GM21576 (cell line): Measurements from ENCODE around the gene TP63.
A peak's percentile ranks its signal among the peaks of the same experiment; 100 is the strongest.

Source experiments
- ATAC-seq: cut with Tn5 transposase; IDR thresholded peaks from one replicate; pipeline ENCODE4 v1.9.1; 2021; ENCODE audit warnings: mild to moderate bottlenecking, moderate library complexity; ENCODE audit not compliant: unreplicated experiment

Gene TP63

DNA sequence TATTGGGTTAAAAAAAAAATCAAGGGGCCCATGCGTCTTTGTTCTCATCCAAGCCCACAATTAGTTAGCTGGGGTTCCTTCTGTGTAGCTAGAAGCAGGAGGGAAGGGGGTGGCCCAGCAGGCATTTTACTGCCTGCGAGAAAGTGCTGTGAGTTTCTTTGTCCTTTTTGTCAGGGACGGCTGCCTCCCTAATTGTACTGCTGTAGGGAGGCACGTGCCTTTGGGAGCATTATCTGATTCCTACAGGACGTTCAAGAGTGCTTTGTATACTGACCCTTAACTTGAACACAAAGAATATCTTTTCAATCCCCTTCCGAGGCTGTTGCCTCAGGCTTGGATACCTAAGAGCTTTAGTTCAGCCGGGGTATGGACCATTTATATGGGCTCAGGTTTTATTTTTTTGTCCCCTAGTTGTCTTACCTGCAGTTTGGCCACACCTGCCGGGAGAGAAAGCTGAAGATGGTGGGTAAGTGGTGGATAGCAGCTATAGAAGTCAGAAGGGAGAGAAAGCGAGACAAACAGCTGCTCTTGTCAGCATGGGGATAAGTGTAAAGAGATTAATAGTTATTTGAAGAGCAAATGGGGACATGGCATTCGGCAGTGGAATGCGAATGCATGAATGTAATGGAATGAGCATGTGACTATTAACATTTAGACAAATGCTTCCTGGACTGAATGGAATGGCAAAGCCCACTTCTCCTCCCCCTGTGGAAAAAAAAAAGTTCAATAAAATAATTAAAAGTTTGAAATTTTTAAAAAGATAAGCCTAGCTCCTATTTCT lies 175.2 kb downstream of the TP63 start:
- no peak for ATAC-seq

DNA sequence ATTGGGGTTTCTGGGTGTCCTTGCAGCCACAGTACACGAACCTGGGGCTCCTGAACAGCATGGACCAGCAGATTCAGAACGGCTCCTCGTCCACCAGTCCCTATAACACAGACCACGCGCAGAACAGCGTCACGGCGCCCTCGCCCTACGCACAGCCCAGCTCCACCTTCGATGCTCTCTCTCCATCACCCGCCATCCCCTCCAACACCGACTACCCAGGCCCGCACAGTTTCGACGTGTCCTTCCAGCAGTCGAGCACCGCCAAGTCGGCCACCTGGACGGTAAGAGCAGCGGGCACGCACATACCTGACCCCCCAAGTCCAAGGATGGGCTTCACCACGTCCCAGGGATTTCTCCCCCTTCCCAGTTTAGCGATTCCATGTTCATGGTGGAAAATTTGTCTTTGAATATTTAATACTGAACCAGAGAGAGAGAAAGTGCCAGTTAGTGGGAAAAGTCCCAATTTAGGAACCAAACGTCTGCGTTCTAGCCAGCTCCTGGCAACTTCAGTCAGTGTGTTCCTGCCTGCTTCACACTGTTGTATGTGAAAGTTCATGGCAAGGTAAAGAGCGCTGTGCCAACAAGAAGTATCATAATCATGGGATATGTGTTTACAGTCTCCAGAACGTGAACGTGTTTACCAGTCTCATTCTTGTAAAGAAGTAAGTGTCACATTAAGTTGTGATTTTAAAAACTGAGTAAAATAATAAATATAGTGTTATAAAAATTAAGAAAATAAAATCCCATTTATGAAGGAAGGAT lies 177.2 kb downstream of the TP63 start:
- no peak for ATAC-seq

DNA sequence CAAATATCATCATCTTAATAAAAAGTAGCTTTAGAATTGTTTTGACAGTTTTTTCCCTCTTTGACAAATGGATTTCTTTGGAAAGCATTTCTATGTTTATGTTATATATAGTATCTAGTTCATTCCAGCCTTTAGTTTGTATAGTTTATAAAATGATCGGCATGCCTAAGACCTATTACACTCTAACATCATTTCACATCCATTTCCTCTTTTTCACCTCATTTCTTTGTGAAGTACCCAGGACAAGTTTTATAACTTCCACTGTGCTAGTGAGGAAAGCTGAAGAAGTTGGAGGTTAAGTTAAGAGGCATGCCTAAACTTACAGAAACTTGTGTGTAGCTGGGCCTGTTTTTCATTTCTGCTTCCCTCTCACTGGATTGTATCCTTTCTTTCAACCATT lies 178.4 kb downstream of the TP63 start:
- no peak for ATAC-seq

DNA sequence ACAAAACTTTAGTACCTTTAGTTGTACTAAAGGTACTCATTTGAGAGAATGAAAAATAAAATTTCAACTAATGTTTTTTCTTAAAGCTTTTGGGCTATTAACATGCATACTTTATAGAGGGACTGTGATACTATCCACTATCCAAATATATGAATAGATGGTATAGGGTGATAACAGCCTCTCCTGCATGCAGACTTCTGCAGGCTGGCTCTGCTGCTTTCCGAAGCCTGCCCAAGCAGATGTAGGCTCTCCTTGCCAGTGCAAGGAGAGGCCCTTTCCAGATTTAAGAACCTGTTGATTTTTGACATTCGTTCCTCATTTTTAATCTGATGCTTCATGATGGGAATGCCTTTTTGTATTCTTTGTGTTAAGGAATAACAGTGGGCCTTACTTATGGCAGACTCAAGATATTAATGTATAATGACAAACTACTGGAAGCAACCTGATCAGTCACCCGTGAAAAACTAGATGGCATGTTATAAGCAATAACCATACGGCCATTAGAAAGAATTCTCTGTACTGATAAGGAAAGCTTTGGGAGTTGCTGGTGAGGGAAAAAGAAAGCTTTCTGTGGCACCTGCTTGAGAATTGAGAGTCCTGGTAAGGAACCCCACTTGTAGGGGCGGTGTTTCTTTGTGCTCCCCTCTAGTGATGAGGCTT lies 181.7 kb downstream of the TP63 start:
- no peak for ATAC-seq

DNA sequence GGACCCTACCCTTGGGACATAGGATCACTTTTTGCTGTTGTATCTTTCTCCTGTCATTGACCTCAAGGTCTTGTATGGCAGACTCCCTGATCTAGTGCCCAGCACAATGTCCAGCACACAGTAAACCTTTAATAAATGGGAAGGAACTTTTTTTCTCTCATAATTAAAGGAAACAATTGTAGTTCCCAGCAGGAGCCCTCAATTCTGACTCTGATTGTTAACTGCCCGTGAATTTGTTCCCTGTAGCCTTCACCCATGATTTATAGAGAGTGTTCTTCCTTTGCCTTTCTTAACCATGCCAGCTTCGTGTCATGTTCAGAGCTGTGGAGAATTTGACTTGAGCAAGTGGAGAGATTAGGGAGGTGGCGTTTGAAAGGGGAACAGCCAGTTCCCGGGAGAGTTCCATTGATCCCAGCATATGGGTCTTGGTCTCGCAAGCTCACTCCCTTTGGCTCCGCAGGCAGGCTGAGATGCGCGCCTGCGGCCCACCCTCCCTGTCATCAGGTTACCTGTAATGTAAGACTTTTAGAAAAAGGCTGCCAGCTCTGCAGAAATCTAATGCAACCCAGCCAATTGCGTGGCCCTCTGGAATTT lies 182.6 kb downstream of the TP63 start:
- no peak for ATAC-seq

DNA sequence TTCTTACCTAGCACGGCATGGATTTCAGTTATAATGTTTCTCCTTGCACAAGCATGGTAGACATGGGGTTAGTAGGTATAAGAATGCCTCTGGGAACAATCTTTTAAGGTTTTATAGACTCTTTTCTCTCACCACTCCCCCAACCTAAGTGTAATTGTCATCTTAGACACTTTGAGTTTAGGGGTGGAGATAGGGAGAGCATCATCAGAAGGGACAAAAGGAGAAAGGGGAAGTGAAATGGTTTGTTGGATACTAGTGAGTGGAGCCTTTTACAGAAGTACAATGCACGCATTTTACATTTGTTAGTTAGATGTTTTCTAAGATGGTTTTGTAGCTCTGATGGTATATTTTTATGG lies 189.2 kb downstream of the TP63 start:
- peak; percentile 76 for ATAC-seq

DNA sequence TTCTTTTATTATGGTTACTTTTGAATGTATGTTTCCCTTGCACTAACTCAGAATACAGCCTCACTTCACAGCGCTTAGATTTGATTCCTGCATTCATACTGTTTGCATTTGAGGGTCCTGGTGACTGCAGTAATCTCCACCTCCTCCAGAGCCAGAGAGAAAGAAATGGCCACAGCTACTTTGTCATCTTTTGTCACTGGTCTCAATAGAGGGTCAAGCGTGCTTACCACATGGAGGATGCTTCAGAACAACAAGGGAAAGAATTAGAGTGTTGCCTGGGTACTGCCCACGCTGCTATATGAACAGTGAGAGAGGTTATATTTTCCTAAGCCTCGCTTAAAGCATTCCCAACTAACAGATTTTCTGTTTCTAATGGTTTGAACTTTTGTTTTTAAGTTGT lies 190.1 kb downstream of the TP63 start:
- ATAC-seq = no peak

DNA sequence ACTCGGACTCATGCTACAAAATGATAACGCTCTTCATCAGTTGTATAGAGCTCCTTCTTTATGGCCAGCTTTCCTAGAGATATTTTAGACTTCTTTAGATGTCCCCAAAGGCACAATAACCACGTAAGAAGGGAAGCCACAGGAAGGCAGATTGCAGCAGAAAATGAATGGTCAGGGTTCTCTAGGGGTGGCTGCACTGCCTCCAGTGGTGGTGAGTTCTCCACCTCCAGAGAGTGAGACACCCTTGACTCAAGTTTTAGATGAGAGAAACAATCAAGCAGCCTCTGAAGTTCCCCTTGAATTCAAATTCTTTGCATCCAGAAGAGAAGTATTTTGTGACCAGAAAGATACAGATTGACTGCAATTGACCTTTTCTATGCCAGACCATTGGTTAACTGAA lies 191.5 kb downstream of the TP63 start:
- ATAC-seq = no peak

DNA sequence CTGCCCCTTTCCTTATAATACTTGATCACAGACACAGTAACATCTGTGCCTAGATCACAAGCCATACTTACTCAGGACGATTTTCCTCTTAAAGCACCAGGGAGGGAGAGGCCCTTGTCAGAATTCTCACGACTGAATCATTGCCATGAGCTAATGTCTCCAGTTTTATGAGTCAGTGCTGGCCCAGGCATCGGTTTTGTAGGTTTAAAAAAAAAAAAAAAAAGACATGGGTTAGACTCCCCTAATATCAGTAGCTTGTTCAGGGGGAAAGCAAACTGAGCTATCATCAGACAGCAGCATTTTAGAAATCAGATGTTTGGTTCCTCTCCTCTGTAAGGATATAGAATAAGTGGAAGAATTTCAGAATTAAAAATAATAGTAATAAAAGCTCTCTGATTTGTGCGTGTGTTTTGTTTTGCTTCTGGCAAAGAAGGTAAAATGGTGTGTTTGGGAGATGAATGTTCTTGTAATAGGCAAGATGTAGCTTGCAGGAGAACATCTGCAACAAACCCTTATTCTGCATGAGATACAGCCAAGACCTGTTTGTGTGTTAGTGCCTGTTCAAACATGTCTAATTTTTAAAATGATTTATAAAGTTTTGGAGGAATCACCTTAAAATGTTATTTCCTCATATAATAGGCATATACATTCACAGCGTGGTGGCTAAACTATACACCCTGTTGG lies 193.6 kb downstream of the TP63 start:
- ATAC-seq = no peak

DNA sequence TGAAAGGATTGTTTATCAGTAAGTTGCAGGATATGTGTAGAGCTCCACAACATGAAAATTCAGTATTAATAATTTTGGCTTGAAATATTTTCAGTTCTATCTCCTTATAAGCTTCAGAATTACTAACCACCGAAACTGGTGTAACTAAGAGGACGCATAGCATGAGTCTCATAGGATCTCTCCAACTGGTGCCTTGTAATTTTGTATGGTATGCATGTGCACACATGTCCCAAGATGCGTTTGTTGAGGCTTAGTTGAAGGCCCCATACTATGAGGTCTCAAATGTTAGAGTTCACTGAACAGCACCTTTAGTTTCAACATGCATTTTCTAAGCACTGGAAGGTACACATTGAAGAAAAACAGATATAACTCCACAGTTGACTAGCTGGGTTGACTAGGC lies 195.4 kb downstream of the TP63 start:
- no peak for ATAC-seq

DNA sequence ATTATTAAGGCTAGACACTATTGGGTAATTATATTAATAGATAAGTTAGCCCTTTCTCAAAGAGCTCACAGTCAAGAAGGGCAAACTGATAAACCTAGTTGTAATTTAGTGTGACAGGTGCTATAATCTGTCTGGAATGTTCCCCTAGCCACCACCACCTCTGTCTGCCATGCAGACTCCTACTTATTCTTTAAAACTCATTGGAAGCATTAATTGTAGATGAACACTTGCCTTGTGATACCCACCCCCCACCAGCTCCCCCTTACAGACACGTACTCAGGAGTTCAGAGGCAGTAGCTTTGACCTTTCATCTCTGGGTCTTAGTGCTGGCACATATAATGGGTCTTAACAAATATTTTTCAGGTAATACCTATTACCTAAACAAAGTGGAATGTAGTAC lies 195.9 kb downstream of the TP63 start:
- ATAC-seq = no peak

DNA sequence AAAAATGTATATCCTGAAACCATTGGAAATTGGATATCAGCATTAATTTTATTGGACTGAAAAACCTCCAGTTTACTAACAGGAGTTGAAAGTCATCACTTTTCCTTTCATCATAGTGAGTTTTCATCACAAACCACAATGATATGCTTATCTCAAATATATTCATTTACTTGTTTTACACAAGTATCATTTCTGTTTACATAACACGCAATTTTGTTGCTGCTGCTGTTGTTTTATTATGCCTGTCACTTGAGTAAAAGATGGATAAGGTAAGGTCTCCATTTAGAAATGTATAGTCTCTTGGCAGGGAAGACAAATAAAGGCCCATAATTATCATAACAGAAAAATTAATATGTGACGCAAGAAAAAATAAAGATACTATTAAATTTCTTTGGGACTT lies 199.2 kb downstream of the TP63 start:
- ATAC-seq = no peak

DNA sequence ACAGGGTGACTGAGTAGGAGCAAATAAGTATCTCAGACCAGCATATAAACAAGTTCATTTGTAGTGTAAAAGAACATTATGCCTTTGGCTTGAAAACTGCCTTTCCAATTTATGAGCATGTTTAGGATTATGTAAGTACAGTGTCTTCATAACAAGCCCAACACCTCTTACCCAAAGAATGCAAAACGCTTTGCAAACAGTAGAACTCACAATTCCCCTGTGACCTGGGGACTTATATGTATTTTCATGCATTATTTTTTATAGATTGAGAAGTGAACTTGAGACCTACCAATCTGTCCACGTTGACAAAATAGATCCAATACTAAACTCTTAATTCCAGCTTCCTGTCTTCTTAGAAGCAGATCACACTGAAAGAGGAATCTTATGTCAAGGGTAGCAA lies 202.1 kb downstream of the TP63 start:
- no peak for ATAC-seq

DNA sequence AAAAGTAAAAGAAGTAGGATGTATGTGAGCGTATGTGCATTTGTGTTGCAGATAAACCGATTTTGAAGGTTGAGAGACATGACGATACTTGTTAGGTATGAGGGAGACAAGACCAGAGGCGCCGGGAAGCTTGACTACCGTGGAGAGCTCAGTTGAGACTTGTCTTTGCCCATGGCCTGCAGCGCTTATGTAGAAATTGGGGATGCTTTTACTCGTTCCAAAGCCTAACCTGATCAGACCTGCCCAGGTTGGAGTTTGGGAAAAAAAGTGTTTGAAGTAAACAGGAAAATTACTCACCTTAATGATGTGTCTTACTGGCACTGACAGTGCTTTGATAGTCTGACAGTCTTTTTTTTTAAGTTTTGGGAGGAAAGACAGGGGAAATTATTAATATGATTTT lies 202.8 kb downstream of the TP63 start:
- no peak for ATAC-seq

DNA sequence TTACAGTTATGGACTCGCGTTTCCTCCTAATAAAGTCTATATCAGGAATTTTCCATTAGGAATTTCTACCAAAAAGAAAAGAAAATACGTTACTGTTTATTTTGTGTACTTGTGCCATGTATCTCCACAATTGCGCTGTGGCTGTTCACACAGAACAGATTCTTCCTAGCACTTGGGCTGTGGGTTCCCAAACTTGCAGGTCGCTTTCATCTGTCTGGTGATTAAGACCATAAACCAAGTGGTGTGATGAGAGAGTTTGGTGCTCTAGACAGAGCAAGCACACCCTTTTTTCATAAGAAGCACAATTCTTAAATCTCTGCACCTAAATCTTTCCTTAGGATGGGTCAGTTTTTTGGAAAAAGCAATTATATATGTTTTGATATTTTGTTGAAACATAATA lies 203.3 kb downstream of the TP63 start:
- ATAC-seq = no peak

DNA sequence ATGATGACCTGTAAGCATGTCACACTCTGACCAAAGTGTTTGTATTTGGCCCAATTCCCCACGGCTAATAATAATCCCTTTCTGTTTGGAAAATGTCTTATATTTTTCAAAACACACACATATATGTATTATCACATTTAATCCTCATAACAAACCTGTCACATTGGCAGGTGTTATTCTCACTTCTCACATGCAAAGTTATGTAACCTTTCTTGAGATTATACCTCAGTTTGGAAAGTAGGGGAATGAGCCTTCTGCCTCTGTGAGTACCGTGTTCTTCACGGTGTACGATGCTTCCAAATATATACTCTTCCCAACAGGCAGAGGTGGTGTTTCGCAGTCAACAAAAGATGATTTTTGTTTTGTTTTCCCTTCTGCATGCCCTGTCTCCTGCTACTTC lies 205.6 kb downstream of the TP63 start:
- no peak for ATAC-seq

DNA sequence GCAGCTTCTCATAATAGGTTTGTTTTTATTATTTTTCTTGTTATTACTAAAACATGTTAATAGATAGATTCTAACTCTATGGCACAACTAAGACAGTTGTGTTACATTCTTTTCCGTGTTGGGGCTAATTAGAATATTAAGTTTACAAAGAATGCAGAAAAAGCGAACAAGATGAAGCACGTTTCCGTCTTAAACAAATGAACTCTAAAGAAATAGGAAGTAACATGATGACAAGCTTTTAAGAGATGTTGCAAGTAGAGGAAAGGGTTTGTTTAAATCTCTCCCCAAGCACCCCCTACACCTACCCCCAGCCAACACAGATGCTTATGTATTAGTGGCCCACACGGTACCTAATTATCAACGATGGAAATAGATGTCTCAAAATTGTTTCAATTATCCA lies 207.1 kb downstream of the TP63 start:
- ATAC-seq = no peak

DNA sequence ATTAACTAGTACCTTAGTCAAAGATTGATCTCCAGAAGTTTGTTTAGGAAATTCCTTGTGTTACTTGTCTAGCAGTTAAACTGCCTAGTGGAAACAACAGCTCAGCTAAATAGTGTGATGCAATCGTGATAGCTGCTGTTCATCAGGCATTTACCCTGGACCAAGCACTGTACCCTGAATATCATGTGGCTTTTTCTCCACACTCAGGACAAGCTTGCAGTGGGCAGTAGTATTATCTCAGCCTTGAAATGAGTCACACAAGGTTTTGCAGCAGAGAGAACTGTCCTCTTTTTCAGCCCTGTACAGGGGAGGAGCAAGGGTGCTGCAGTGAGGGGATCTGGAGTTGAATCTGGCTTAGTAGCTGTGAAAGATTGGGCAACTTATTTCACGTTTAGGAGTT lies 208.4 kb downstream of the TP63 start:
- no peak for ATAC-seq

DNA sequence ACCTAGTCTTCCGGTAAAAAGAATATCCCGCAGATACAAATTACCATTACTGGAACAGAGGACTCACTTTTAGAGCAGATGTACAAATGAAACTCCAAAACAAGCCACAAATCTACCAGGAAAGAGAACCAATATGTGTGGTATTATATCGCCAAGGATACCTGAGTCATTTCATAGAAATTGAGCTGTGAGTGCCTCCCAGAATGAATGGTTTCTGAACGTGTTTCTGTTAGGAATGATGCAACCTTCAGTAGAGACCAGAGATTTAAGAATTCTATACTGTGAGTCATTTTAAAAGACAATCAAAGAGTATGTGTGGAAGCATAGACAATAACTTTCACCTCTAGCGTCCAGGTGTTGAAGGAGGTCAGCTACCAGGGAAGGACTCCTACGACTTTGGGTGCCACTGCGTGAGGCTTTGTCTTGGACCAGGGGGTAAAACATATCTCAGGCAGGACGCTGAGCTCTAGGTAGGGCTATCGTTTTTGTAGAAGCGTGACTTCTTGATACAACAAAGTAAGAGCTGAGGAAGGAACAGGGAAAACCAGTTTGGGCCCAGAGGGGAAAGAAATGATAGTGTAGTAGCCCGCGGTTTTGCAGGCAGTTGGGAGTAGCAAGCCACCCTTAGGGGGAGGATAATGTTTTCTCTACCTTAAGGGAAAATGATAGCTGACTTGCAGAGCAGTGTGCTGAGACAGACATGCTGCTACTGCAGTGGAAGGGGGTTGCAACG lies 210.4 kb downstream of the TP63 start:
- no peak for ATAC-seq
